ENCODE data around the gene LRRFIP1.
A peak's percentile ranks its signal among the peaks of the same experiment; 100 is the strongest.
"Not testable (repeated sequence)": the region's sequence is repeated elsewhere in the genome, so short reads cannot be mapped to it uniquely, and the experiment has no call there.

Gene LRRFIP1

DNA sequence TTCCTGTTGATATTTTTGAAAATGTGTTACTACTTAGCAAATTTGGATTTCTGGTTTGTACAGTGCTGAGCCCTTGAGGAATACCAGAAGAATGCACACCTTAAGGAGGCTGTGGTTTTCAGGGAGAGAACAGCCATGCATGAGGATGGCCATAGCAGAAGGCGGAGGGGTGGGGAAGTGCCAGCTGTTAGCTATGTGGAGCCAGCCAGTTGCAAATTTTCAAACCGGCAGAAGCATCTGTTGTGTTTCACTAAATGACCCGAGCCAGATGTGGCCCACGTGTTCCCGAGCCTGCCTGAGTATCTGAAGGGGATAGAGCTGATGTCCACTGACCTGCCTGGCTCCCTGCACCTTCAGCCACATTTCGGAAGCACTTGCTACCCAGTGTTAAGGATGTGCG, 154.8 kb downstream of the LRRFIP1 start:
- no peak for DNase-seq (ENCODE audit: low read depth)

DNA sequence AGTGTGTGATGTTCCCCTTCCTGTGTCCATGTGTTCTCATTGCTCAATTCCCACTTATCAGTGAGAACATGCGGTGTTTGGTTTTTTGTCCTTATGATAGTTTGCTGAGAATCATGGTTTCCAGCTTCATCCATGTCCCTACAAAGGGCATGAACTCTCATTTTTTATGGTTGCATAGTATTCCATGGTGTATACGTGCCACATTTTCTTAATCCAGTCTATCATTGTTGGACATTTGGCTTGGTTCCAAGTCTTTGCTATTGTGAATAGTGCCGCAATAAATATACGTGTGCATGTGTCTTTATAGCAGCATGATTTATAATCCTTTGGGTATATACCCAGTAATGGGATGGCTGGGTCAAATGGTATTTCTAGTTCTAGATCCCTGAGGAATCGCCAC, 156.3 kb downstream of the LRRFIP1 start:
- DNase-seq (ENCODE audit: low read depth) = not testable (repeated sequence)

DNA sequence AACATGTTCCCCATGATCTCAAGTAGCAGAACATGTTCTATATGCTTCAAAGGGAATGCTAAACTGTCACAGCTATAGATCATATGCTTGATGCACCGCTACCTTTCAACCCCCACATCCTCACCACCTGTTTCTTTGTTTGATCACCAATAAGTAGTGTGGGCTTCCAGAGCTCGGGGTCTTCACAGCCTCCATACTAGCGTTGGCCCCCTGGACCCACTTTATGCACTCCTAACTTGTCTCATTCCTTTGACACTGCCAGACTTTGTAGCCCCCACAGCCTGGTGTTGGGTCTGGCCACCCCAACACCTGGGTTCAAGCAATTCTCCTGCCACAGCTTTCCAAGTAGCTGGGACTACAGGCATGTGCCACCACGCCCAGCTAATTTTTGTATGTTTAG, 159.5 kb downstream of the LRRFIP1 start:
- DNase-seq (ENCODE audit: low read depth) = no peak

DNA sequence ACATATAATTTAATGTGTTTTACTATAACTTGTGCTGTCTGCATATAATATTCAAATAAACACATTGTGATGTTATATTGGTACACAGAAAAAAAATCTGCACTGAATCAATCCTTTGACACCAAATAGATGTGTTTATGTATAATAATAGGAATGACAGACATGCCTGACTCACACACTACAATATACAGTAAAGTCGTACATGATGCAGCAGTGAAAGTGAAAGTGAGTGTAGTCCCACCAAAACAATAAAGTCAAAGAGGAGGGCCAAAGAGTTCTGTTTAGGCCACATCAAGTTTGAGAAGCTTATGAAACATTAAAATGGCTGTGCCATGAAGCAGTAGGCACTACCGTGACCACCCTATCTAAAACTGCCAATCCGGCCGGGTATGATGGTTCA, 163.0 kb downstream of the LRRFIP1 start:
- no peak for DNase-seq (ENCODE audit: low read depth)

DNA sequence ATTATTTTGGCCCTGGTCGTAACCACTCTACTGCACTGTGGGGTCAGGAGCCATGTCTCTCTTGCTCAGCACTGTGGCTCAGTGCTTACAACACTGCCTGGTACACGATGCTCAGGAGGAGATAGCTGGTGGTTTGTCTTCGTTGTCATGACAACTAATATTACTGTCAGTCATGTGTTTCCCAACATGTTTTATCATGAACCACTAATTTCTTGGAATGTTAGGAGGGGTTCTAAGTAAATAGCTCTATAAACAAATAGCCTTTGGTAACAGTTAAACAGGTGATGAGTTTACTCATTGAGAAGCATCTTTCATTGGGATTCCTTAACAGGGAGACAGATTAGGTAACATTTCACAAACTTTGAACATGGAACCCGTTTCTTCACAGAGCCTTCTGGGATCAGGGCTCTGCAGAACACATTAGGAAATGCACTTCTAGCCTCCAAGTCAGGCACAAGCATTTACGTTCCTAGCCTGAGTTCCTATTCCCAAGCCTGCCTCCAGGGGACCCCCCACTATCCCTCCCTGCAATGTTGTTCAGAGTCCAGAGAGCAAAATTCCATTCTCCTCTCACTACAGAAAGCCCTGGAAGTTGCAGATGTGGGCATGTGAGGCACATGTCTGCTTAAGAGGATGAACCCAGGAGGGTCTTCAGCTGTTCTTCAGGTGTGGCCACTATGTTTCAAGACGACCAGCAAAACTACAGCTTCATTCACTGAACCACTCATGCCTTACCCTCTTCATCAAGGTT, 164.8 kb downstream of the LRRFIP1 start:
- no peak for DNase-seq (ENCODE audit: low read depth)

DNA sequence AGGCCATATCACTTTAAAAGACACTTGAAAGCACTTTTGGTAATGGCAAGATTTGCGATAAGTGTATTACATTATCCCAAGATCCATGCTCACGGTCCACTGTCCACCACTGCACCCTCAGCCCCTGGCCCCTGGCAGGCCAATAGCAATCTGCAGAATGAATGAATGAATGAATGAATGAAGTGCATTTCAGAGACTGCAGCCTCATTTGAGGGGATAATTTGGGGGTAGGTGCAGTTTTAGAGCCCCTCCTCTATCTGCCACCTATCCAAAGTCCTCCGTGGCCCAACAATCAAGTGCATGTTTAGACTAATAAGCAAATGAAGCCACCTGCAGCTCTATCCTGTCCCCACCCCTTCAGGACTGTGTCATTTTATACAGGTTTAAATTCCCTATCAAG, 169.9 kb downstream of the LRRFIP1 start:
- DNase-seq (ENCODE audit: low read depth) = no peak

DNA sequence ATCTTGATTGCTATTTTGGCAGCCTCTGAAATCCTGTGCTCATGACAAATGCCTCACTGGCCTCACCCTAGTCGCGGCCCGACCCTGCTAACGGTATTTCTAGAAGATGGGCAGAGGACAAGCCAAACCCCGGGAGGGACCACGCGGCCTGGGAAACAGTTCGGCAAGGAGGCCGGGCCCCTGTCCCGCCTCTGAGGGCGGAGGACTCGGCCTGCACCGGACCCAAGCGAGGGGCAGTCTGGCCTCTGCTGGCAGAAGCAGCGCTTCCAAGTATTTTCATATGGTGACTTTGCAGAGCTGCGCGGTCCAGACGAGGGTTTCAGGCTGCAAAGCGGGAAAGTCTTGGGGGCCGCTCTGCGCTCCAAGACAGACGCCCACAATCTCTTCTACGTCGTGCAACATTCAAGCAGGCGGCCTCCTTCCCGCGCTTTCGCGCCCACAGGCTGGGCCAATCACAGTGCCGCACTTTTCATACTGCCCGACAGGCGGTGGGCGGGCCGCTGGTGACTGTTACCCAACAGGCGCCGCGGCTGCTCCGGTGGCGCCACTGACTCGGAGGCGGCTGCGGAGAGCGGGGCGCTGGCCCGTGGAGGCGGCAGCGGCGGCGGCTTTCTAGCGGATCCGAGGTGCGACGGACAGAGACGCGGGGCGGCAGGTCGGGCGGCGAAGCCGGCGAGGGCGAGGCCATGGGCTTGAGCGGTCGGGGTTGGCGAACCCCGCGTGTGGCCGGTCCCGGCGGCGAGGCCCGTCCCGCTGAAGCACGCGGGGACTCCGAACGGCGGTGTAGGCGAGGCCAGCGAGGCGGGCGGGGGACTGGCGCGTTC, 171.1 kb downstream of the LRRFIP1 start, which contains the start of gene RBM44:
Gene RBM44 (plus strand): TSS at position 544 of the 824 bp plus-strand sequence. CDS start 14,831 bp downstream, outside the sequence.
- no peak for DNase-seq (ENCODE audit: low read depth)

DNA sequence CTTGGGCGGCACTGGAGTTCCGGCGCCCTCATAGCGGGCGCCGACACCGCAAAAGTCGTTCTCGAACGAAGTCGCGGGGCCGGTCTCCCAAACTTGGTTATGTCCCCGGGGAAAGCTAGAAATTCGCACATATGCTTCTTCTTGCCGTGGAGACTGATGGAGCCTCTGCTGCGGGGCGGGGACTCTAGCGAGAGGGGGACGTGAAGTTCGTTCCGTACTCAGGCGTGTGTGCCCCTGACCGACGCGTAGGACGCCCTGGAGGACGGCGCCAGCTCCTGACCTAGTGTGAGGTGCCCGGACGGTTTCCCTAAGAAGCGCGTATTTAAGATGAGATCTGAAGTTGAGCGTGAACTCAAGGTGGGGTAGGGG, 171.7 kb downstream of the LRRFIP1 start:
- DNase-seq (ENCODE audit: low read depth) = no peak

DNA sequence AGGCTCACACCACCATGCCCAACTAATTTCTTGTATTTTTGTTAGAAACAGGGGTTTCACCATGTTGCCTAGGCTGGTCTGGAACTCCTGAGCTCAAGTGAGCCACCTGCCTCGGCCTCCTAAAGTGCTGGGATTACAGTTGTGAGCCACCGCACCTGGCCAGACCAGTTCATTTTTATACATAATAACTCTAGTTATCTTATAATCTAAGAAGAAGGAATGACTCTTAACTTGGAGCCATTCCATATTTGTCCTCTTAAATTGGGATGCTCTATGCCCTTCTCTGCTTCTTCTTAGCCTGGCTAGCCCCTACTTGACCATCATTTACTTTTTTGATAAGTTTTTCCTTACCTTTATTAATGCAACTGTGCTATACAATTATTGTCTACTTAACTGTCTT, 174.1 kb downstream of the LRRFIP1 start:
- DNase-seq (ENCODE audit: low read depth) = no peak

DNA sequence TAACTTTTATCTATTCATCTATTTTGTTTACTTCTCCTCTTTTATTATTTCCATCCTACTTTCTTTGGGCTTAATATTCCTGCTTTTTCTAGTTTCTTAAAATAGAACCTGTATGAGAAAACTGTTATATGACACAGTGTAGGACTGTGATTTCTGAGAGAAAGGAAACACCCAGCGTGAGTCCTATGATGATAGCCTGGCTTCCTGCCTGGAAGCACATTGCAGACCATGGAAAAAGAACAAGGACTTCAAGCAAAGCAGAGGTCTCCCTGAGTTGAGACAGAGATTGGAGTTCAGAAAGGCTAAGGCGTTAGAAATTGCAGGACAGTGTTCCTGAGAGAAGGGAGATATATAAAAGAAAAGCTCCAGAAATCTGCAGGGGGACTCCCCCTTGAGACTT, 178.9 kb downstream of the LRRFIP1 start:
- no peak for DNase-seq (ENCODE audit: low read depth)

DNA sequence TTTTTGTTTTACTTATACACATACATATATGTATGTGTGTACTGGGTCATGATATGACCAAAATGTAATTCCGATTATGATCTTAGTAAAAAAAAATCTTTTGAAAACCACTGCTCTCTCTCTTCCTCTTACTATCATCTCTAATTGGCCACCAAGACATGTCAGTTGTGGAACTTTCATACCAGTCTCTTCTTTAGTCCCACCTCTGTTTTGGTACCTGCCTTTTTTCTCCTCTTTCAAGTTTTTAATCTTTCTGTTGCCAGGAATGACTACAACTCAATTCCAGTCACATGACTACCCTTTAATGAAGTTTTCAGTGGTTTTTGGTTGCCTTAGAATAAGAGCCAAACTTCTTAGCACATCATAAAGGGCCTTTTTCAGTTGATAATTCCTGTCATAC, 188.2 kb downstream of the LRRFIP1 start:
- DNase-seq (ENCODE audit: low read depth) = no peak

DNA sequence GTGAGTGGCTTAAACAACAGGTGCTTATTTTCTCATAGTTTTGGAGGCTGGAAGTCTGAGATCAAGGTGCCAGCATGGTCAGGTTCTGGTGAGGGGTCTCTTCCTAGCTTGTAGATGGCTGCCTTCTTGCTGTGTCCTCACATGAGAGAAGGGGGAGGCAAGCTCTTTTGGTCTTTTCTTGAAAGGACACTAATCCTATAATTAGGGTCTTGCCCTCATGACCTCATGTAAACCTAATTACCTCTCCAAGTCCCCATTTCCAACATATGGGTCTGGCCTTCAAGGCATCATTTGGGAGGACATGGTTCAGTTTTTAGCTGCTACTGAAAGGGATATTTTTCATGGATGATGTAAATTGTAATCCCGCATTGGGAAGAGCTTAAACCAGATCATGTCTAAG, 189.1 kb downstream of the LRRFIP1 start:
- no peak for DNase-seq (ENCODE audit: low read depth)

DNA sequence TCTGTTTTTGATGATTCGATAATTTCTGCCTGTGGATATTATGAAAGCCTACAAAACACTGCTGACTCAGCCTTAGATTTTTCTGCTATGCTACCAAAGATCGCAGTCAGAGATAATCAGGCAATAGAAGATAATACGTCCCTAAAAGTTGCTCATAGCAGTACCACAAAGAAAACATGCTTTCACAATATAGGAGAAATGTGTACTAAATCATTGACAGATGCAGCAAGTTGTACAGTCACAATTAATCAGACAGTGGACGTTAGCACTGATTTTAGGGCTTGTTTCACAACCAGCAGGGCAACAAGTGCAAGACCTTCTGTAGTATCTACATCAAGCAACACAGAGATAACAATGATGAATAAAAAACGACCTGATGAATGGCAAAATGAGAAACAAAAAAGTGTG, 190.7 kb downstream of the LRRFIP1 start:
- peak; percentile 58 for DNase-seq (ENCODE audit: low read depth)

DNA sequence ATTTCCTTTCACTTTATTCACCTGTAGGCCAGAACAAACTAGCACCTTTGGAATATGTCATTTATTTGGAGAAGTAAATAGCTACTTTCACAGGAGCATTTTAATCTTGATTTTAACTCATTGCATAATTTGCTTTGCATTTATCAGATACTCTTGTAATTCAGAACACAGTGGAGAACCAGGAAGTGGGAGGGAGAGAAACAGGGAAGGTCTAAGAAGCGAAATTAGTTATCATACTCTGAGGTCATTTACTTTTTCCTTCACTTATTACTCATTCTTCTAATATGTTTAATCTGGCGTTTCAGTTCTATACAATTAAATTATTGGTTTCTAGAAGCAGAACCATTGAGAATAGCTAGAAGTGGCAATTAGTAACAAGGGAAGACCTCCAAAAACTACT, 191.8 kb downstream of the LRRFIP1 start:
- DNase-seq (ENCODE audit: low read depth) = no peak

DNA sequence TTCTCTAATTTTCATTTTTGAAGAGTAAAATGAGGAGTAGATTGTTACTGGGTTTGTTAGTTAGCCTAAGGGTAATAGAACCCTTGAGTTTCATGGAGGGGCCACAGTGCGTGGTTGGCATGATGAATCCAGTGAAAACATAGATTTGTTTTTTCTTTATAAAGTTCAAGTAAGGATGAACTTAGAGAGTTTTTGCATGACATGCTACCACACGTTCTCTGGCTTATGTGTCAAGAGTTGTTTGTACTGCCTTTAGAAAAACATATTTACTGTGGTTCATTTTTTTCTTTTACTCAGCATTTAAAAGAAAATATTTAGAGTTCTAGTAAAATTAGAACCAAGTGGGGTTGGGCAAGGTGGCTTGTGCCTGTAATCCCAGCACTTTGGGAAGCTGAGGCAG, 193.0 kb downstream of the LRRFIP1 start:
- DNase-seq (ENCODE audit: low read depth) = no peak

DNA sequence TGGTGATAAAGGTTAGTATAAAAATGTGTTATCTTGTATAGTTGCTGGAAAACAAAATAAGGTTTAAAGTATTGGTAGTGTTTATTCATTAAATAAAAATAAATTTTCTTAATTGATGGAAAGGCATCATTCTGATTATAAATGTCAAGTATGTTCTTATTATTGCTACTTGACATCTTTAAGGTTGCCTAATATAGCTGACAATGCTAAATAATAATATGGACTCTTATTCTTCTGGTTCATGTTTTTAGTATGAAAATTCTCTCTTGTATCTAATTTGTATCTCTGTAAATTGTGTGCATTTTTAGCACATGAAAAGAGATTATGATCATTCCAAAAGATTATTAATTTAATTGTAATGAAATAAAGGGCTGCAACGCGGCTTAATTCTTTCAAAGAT, 196.2 kb downstream of the LRRFIP1 start:
- DNase-seq (ENCODE audit: low read depth) = no peak

DNA sequence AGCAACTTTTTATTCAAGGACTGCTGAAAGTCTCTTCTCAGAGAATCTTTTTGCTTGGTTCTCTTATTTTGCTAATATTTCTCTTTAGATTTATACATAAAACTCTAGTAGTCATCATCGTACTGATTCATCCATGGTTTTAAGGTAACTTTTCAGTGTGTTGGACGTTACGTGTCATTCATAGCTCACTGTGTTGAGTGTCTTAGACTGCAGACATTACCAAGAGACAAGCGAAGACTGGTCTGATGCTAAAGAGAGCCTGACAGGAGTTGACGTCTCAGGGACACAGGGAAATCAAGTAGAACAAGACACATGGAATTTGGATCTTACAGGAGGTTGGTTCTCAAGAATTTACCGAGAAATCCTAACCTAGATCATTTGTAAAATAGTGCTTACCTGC, 196.7 kb downstream of the LRRFIP1 start:
- DNase-seq (ENCODE audit: low read depth) = no peak

DNA sequence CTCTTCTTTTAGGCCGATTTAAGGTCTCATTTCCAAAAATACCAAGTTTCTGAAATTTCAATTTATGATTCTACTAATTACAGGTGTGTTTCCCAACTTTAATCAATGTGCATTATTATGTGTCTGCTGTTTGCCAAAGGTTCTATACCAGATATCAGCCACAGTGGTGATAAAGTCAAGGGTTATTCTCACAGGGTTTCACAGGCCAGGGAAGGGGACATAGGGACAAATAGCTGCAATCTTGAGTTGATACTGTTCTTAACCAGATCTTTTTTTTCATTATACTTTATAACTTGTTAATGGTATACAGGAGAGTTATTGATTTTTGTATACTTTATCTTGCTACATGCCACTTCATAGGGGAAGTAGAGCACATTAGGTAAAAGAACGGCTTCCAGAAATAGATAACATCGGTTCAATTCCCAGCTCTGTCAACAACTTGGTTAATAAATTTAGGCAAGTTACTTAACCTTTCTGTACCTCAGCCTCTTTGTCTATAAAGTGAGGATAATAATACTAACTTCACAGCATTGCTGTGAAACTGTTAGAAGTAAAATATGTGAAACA, 200.1 kb downstream of the LRRFIP1 start:
- no peak for DNase-seq (ENCODE audit: low read depth)

All from fibroblast of the conjunctiva (primary cell).